GM12874 (cell line): ENCODE measurements around the gene MYRIP.

Experiments
- CTCF ChIP-seq: IDR thresholded peaks from 2 replicates; pipeline ENCODE4 v1.5.1; 2011; ENCODE audit warnings: low read depth, mild to moderate bottlenecking, control low read depth, low read length, moderate library complexity; ENCODE audit not compliant: insufficient read depth

MYRIP gene

GRCh38 chr3:39971559-39972031 lies 162.2 kb downstream of the MYRIP start:
- TF ChIP-seq CTCF: no peak

GRCh38 chr3:39972508-39972907 lies 163.1 kb downstream of the MYRIP start:
- TF ChIP-seq CTCF: no peak

- no peak for TF ChIP-seq CTCF
Observed at GRCh38 chr3:39977058-39977794, 167.8 kb downstream of the MYRIP start.

GRCh38 chr3:39978308-39978707 lies 168.9 kb downstream of the MYRIP start:
- no peak for TF ChIP-seq CTCF

- TF ChIP-seq CTCF: no peak
Observed at GRCh38 chr3:39980058-39980457, 170.6 kb downstream of the MYRIP start.

- no peak for TF ChIP-seq CTCF
Observed at GRCh38 chr3:39980781-39981180, 171.4 kb downstream of the MYRIP start.

GRCh38 chr3:39981547-39982184 lies 172.3 kb downstream of the MYRIP start:
- no peak for TF ChIP-seq CTCF
